Smooth muscle cell (in vitro differentiated cells): ENCODE measurements around the gene R3HDM4. TPM values are rescaled to one million over a fixed set of nuclear protein-coding genes. Genes with fewer than 3 reads are reported as not detected.

Source experiments
- DNase-seq: peaks from one replicate; lab custom pipeline; 2025; ENCODE audit not compliant: unreplicated experiment; lab: John Stamatoyannopoulos, UW
- H2AFZ ChIP-seq: fragments of 200-600 bp; sonication (generic); 2 replicates; pipeline ENCODE4 v1.6.0; 2016; ENCODE audit warnings: antibody characterized with exemption, low read depth, mild to moderate bottlenecking
- H3F3A ChIP-seq: fragments of 200-600 bp; sonication (generic); 2 replicates; pipeline ENCODE4 v1.6.0; 2017; ENCODE audit warnings: antibody characterized with exemption, low read depth
- H3K27ac ChIP-seq: fragments of 200-600 bp; sonication (generic); 2 replicates; pipeline ENCODE4 v1.5.1; 2016; ENCODE audit warnings: low read depth, mild to moderate bottlenecking
- H3K27me3 ChIP-seq: fragments of 200-600 bp; sonication (generic); 2 replicates; pipeline ENCODE4 v1.6.1; 2016; ENCODE audit warnings: low read depth, mild to moderate bottlenecking
- H3K36me3 ChIP-seq: fragments of 200-600 bp; sonication (generic); 2 replicates; pipeline ENCODE4 v1.5.1; 2016; ENCODE audit warnings: low read depth
- H3K4me1 ChIP-seq: fragments of 200-600 bp; sonication (generic); 2 replicates; pipeline ENCODE4 v1.5.1; 2016; ENCODE audit warnings: low read depth
- H3K4me2 ChIP-seq: fragments of 200-600 bp; sonication (generic); 2 replicates; pipeline ENCODE4 v1.6.0; 2016; ENCODE audit warnings: mild to moderate bottlenecking
- H3K4me3 ChIP-seq: fragments of 200-600 bp; sonication (generic); 2 replicates; pipeline ENCODE4 v1.5.1; 2016; ENCODE audit warnings: mild to moderate bottlenecking
- H3K79me2 ChIP-seq: fragments of 200-600 bp; sonication (generic); 2 replicates; pipeline ENCODE4 v1.6.0; 2016; ENCODE audit warnings: low read depth, mild to moderate bottlenecking
- H3K9ac ChIP-seq: fragments of 200-600 bp; sonication (generic); 2 replicates; pipeline ENCODE4 v1.6.0; 2016; ENCODE audit warnings: low read depth
- H3K9me3 ChIP-seq: fragments of 200-600 bp; sonication (generic); replicated peaks from 2 replicates; pipeline ENCODE4 v1.5.1; 2016; ENCODE audit warnings: low read depth
- H4K20me1 ChIP-seq: fragments of 200-600 bp; sonication (generic); 2 replicates; pipeline ENCODE4 v1.6.0; 2016; ENCODE audit warnings: low read depth
- WGBS: methylation state at CpG from one replicate; pipeline ENCODE4 v1.1.7; 2016; ENCODE audit warnings: low lambda C conversion rate; 5-methylcytosine and 5-hydroxymethylcytosine counted together
- polyA plus RNA-seq: library from polyadenylated mRNA; unstranded; fragments of >200 nt; fragmentation: Nextera tagmentation; extraction: Ambion mirVana; gene quantifications from 2 replicates; pipeline ENCODE4 v1.2.1, GENCODE V29; 2016
- total RNA-seq: library from RNA; depleted of rRNA; stranded (reverse); fragments of >200 nt; gene quantifications from 2 replicates; pipeline ENCODE4 v1.2.3, GENCODE V29; 2014
- TF ChIP-seq, protein P1 (sequence below): fragments of 200-600 bp; sonication (generic); IDR thresholded peaks from 2 replicates; pipeline ENCODE4 v1.5.1; 2017; ENCODE audit warnings: borderline replicate concordance, mild to moderate bottlenecking, antibody characterized with exemption; ENCODE audit not compliant: insufficient read depth, poor library complexity, severe bottlenecking

The R3HDM4 gene
- total and polyA plus RNA-seq, 2 experiments from 2014 or later = 42.3 to 69.4 TPM

DNA sequence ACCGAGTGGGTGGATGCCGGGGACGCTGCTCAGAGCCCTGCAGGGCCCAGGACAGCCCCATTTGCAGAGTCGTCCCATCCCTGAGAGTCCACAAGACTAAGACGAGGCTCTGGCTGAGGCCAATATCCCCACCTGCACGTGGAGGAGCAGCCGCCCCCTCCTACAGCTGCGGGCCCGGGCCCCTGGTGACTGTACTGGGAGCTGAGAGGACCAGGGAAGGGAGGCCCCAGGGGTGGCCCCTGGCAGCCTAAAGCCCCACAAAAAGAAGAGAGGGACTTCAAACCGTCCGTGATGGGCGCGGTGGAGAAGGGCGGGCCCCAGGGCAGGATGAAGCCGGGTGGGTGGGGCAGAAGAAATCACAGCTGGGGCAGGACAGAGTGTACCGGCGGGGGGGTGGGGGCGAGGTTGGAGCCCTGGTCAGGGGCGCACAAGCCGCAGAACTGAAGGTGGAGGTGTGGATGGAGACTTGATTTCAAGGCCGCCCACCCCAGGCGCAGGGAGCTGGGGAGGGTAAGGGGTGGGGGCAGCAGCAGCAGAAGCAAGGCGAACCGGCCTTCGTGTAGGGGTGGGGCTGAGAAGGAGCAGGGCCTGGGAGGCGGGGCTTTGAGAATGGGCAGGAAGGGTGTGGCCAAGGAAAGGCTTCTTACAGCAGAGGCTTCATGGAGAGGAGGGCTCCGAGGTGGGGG is 40.6 kb downstream of the R3HDM4 start:
- Histone ChIP-seq H3K79me2 (no peaks in the 10 kb centered on the region), H3K4me3 (no peak overlapping the region), H3K9me3 (no peaks in the 10 kb centered on the region), H3K4me2 (no peak overlapping the region), H2AFZ (no peak overlapping the region), H3K27me3 (no peaks in the 10 kb centered on the region), H3K36me3 (no peaks in the 10 kb centered on the region), H3K4me1 (no peaks in the 10 kb centered on the region), H4K20me1 (peaks cover 18% of the 10 kb centered on the region), H3K27ac (no peak overlapping the region), H3K9ac (no peak overlapping the region), H3F3A (no peaks in the 10 kb centered on the region)
- DNase-seq = peak; percentile 22
- TF ChIP-seq, protein P1, sequence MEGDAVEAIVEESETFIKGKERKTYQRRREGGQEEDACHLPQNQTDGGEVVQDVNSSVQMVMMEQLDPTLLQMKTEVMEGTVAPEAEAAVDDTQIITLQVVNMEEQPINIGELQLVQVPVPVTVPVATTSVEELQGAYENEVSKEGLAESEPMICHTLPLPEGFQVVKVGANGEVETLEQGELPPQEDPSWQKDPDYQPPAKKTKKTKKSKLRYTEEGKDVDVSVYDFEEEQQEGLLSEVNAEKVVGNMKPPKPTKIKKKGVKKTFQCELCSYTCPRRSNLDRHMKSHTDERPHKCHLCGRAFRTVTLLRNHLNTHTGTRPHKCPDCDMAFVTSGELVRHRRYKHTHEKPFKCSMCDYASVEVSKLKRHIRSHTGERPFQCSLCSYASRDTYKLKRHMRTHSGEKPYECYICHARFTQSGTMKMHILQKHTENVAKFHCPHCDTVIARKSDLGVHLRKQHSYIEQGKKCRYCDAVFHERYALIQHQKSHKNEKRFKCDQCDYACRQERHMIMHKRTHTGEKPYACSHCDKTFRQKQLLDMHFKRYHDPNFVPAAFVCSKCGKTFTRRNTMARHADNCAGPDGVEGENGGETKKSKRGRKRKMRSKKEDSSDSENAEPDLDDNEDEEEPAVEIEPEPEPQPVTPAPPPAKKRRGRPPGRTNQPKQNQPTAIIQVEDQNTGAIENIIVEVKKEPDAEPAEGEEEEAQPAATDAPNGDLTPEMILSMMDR = no peak
- WGBS = 80% methylated on average over 21 of the region's 27 CpGs

DNA sequence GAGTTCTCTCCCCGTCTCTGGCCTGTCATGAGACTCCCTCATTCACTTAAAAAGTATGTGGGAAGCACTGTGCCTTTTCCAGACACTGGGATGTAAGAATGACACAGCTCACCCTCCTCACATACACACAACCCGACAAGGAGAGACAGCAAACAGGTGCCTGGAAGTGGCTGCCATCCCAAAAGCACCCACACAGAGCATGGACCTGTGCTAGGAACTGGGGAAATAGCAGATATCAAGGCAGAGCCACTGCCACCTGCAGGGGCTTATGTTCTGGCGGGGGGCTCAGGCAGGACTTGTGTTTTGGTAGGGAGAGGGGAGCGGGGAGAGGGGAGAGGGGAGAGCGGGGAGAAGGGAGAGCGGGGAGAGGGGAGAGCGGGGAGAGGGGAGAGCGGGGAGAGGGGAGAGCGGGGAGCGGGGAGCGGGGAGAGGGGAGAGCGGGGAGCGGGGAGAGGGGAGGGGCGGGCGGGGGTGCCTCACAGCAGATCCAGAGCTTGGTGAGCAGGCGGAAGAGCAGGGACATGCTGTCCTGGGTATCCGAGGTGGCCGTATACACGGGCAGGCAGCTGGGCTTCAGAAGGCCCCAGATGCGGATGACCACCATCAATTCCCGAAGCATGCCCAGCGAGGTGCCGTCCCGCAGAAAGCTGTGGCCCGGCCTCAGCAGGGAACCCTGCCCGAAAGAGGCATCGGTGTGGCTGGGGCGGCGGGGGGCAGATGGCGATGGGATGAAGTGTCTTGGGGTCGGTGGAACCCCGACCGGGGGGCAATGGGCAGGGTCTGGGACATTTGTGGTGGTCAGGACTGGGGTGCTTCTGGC is 41.4 kb downstream of the R3HDM4 start:
- no peaks in the 10 kb centered on the region for H3K36me3 ChIP-seq
- WGBS = 87% methylated on average over 17 of the region's 33 CpGs
- no peak overlapping the region for H3K4me2 ChIP-seq
- H4K20me1 ChIP-seq = peaks cover 18% of the 10 kb centered on the region
- H3K27ac ChIP-seq = no peak overlapping the region
- no peak overlapping the region for H3K9ac ChIP-seq
- TF ChIP-seq, protein P1 = no peak
- no peaks in the 10 kb centered on the region for H3K27me3 ChIP-seq
- no peak for DNase-seq
- H3F3A ChIP-seq = no peaks in the 10 kb centered on the region
- H3K79me2 ChIP-seq = no peaks in the 10 kb centered on the region
- no peak overlapping the region for H2AFZ ChIP-seq
- H3K9me3 ChIP-seq = no peaks in the 10 kb centered on the region
- no peak overlapping the region for H3K4me3 ChIP-seq
- no peaks in the 10 kb centered on the region for H3K4me1 ChIP-seq

DNA sequence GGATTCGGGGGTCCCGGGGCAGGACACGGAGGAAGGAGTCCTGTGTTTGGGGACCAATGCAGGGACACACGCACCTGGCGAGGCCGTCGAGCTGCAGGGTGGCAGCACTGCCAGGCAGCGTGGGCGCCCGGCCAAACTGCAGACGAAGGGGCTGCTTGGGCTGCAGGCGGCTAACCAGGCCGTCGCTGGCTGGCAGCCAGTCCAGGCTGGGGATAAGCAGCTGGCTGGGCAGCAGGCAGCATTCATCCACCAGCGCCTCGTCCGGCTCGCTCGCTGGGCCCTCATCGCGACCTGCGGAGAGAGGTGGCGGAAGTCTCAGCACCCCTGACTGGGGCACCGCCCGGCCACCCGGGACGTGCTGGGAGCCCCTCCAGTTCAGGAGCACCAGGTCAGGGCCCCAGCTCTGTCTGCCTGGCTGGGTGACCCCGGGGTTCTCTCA is 42.0 kb downstream of the R3HDM4 start:
- H3K4me3 ChIP-seq = no peak overlapping the region
- H3K27me3 ChIP-seq = no peaks in the 10 kb centered on the region
- DNase-seq = no peak
- WGBS = 89% methylated on average over 18 of the region's 28 CpGs
- H3K9ac ChIP-seq = no peak overlapping the region
- peaks cover 18% of the 10 kb centered on the region for H4K20me1 ChIP-seq
- H3K4me2 ChIP-seq = no peak overlapping the region
- no peaks in the 10 kb centered on the region for H3F3A ChIP-seq
- no peak overlapping the region for H2AFZ ChIP-seq
- TF ChIP-seq, protein P1 = no peak
- H3K4me1 ChIP-seq = no peaks in the 10 kb centered on the region
- H3K79me2 ChIP-seq = no peaks in the 10 kb centered on the region
- no peak overlapping the region for H3K27ac ChIP-seq
- no peaks in the 10 kb centered on the region for H3K9me3 ChIP-seq
- no peaks in the 10 kb centered on the region for H3K36me3 ChIP-seq
